ENCODE measurements around the gene TMEM215. TPM values are rescaled to one million over a fixed set of nuclear protein-coding genes. Genes with fewer than 3 reads are reported as not detected.

TMEM215 gene
- total RNA-seq, 1 experiment from 2014 or later: not detected

GRCh38 chr9:32832346-32832745 is 49.0 kb downstream of the TMEM215 start:
- no peak for DNase-seq (ENCODE audit: low spot score)

Small RNAs within 50 kb of the gene (small RNA-seq; reads per million reads assigned to genes)
- gene RF00019: not detected

Other genes with a start within 250 kb of the TMEM215 start
- gene SMIM27, start 231.2 kb upstream of the TMEM215 start, total RNA-seq (2014; rRNA removed; shearing (Covaris generic)): 1.9 and 3.3 TPM in 2 replicates
- gene TOPORS, start 231.0 kb upstream of the TMEM215 start, total RNA-seq (2014; rRNA removed; shearing (Covaris generic)): 11.3 and 12.9 TPM in 2 replicates
- 37.8 and 48.1 TPM in 2 replicates for gene NDUFB6, start 210.4 kb upstream of the TMEM215 start, total RNA-seq (2014; rRNA removed; shearing (Covaris generic))
- gene TAF1L, start 147.9 kb upstream of the TMEM215 start, total RNA-seq (2014; rRNA removed; shearing (Covaris generic)): under 0.01 TPM in 1 of 2 replicates, not detected in the other
- 26.0 and 29.7 TPM in 2 replicates for gene APTX, start 218.1 kb downstream of the TMEM215 start, total RNA-seq (2014; rRNA removed; shearing (Covaris generic))
- 53.2 and 59.5 TPM in 2 replicates for gene DNAJA1, start 241.7 kb downstream of the TMEM215 start, total RNA-seq (2014; rRNA removed; shearing (Covaris generic))

Data from HT-29 (cell line).